Activated CD4-positive, alpha-beta T cell treated with anti-CD3 and anti-CD28 coated beads for 48 hours (primary cell): Measurements from ENCODE around the gene CD8B.

Experiments used
- DNase-seq: peaks from one replicate; pipeline ENCODE4 v3.0.0-alpha.2; 2020

The CD8B gene

DNA sequence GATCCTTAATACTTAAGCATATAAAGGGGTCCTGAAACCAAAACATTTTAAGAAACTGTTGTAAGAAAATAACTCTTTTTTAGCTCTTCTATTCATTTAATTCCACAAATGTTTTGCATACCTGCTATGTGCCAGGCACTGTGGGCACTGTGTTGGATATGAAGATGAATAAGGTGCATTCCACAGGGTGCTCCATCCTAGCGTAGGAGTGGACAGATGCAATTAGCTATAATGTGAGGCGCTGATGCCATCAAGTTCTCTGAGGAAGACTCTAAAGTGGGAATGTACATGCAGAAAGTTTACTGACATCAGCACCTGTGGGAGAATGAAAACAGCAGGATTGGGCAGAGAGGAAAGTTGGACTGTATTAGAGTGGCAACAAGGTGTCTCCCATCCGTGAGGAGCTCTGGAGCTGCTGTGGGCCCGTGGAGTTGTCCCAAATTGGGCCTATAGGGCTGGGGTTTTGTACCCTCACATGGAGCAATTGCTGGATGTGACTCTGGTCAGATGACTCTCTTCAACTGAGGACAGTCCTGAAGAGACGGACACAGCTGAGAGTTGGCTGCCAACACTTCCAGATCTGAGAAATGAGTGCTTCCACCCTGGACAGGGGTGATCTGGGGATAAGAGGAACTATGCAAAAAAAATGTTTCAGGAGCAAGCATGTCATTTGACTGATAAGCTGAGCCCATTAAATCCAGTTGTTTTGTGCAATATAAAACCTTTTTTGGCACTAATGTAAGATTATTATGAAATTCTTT is 93.3 kb downstream of the CD8B start:
- no peak for DNase-seq
